Neuron (in vitro differentiated cells): ENCODE measurements around the gene MSANTD7.
A peak's percentile ranks its signal among the peaks of the same experiment; 100 is the strongest.

Experiments
- H2AFZ ChIP-seq: one replicate; pipeline ENCODE4 v1.6.1; 2013; ENCODE audit warnings: low read depth, mild to moderate bottlenecking, inconsistent platforms, low read length, moderate library complexity
- H3K27me3 ChIP-seq: one replicate; pipeline ENCODE4 v1.6.1; 2013; ENCODE audit warnings: low read length; ENCODE audit not compliant: insufficient read depth
- H3K36me3 ChIP-seq: one replicate; pipeline ENCODE4 v1.6.1; 2013; ENCODE audit warnings: low read length; ENCODE audit not compliant: insufficient read depth
- H3K4me1 ChIP-seq: one replicate; pipeline ENCODE4 v1.6.1; 2013; ENCODE audit warnings: low read length; ENCODE audit not compliant: insufficient read depth
- H3K4me3 ChIP-seq: 2 replicates; pipeline ENCODE4 v1.5.1; 2013; ENCODE audit warnings: mild to moderate bottlenecking, low read length, moderate library complexity
- H3K9me3 ChIP-seq: one replicate; pipeline ENCODE4 v1.6.1; 2013; ENCODE audit warnings: low read length

The MSANTD7 gene

DNA sequence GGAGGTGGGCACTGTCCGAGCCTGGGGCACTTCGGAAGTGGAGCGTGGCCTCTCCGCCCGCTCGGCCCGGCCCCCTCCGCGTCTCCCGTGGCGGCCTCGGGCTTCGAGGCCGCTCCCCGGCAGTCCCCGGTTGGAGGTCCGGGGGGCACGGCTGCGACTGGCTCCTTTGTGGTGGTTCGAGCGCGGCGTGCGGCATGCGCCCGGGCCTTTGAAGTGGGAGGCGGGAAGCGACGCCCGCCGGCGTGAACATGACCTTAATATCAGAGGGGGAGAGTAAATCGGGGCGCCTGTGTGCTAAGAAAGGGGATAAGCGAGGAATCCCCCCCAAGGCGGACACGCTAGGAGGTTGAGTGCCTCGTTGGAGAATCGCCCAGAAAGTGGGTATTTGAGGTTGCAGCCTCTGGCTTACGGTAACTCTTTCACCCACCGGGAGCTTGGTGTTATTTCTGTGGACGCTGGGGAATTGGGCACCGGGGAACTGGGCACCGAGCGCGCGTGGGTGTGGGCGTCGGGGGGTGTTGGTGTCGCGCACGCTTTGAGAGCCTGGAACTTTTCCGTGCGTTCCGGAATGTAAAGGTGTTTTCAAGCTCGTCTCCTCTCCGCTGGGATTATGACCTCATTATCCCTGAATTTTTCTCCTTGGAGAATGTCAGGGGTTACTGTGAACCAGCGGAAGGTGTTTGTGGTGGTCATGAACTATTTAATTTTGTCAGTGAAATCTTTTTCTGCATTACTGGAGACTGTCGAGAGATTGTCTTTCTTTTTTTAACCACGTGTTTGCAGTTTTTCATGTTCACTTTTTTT is 41.2 kb downstream of the MSANTD7 start:
- H3K36me3 ChIP-seq: peaks cover 17% of the 10 kb centered on the region

DNA sequence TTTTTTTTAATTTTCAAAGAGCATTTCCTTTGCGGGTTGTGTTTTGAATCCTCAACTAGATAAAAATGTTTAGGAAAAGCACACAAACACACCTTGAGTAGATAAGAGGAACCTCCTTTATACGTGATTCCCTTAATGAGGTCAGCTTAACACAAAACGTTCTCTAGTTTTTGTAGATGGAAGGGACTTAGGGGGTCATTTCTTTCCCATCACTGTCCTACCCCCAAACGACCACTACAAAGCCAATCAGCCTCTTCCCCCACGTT is 41.8 kb downstream of the MSANTD7 start:
- Histone ChIP-seq H3K27me3 (no peaks in the 10 kb centered on the region), H3K36me3 (peaks cover 22% of the 10 kb centered on the region), H3K9me3 (no peaks in the 10 kb centered on the region), H3K4me3 (peak overlapping the region; percentile 86), H3K4me1 (peaks cover 18% of the 10 kb centered on the region), H2AFZ (no peak overlapping the region)

More for the DNA sequence above, 41.2 kb downstream of the MSANTD7 start:
- peak overlapping the region; percentile 86 for H3K4me3 ChIP-seq
- H2AFZ ChIP-seq: peak overlapping the region; percentile 50
- no peaks in the 10 kb centered on the region for H3K9me3 ChIP-seq
- peaks cover 18% of the 10 kb centered on the region for H3K4me1 ChIP-seq
- H3K27me3 ChIP-seq: no peaks in the 10 kb centered on the region

DNA sequence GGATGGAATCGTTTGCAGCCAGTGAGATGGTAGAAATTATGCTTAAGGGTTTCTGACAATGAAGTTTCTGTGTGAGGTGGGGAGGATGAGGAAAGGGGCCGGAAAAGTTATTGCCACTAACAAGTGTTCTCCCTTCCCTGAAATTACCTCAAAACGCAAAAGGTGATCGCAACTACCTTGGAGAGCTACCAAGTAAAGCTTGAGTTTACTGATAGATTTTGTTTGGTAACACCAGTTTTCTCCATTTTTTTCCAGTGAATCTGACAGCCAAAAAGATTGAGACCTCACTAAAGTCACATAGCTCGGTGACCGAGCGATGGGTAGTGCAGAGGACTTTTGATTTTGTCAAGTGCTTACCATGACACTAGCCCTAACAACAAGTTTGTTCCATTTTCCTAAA is 42.1 kb downstream of the MSANTD7 start:
- Histone ChIP-seq H2AFZ (no peak overlapping the region), H3K27me3 (no peaks in the 10 kb centered on the region), H3K4me3 (peak overlapping the region; percentile 86), H3K4me1 (peaks cover 18% of the 10 kb centered on the region), H3K9me3 (peaks cover 3% of the 10 kb centered on the region), H3K36me3 (peaks cover 25% of the 10 kb centered on the region)

DNA sequence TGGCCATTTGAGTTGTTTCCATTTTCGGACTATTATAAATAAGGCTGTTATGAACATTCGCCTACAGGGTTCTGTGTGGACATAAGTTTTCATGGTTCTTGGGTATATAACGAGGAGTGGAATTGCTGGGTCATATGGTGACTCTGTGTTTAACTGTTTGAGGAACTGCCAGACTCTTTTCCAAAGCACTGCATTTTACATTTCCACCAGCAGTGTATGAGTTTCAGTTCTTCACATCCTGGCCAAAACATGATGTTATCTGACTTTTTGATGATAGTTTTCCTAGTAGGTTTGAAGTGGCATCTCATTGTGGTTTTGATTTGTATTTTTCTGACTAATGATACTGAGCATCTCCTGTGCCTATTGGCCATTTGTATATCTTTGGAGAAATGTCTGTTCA is 46.0 kb downstream of the MSANTD7 start:
- H2AFZ ChIP-seq: no peak overlapping the region
- H3K4me3 ChIP-seq: no peak overlapping the region
- H3K9me3 ChIP-seq: peaks cover 7% of the 10 kb centered on the region
- H3K27me3 ChIP-seq: no peaks in the 10 kb centered on the region
- H3K4me1 ChIP-seq: peaks cover 9% of the 10 kb centered on the region
- peaks cover 53% of the 10 kb centered on the region for H3K36me3 ChIP-seq
